ENCODE measurements around the gene TMSB4X. TPM values are rescaled to one million over a fixed set of nuclear protein-coding genes. Genes with fewer than 3 reads are reported as not detected.

Gene TMSB4X
- total and polyA plus RNA-seq, 2 of the 8 experiments (the other 6 are each of a cell fraction or from before 2014, with no cell fraction given) = 2,063 to 2,112 TPM

GRCh38 chrX:12932244-12932643 is 42.7 kb upstream of the TMSB4X start (continued):
- TF ChIP-seq JUND (IDR thresholded peaks at IDR 0.05; ENCODE audit: low read length) (no peak), RXRA (IDR thresholded peaks at IDR 0.05; ENCODE audit: insufficient read depth, low read depth, low read length) (no peak), BCL11A (IDR thresholded peaks at IDR 0.05; ENCODE audit: low read depth in 2 of 2, low read length in 2 of 2) (no peak)

Data from H1 (cell line).